Activated gamma-delta T cell treated with Interleukin-2 at 50 U/mL for 16 hours (primary cell): ENCODE results near the gene KRT40.

Experiments used
- DNase-seq: peaks from one replicate; pipeline ENCODE4 v3.0.0-alpha.2; 2020

Gene KRT40

DNA sequence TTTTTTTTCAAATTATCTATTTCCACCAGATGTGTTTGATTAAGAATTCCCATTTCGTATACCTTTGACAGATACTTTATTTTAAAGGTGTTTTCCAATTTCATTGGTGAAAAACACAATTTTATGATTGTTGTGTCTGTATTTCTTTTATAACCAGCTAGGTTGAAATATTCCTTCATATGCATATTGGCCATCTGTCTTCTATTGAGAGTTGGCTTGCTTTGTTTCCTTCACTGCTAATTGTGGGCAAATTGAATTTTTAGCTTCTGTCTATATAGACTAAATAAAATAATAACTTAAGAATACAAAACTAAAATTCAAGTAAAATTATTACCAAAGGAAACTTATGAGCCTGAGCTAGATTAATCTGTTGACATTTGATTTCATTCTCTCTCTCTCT, 11.0 kb upstream of the KRT40 start:
- no peak for DNase-seq

DNA sequence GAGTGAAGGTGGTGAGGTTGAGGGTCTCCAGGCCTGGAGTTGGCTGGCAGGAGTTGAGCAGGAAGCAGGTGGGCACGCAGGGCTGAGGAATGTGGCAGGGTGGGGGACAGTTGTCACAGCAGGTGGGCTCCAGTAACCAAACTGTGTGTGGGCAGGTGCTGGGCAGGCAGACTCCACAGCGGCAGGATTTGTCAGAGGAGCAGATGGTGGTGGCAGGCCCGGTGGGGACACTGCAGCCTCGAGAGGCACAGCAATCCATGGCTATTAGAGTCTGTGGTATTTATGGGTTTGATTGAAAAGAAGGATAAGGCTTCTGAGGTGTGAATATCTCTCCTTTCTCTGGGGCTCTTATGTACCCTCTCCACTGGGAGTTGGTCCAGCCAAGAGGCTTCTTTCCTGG, 9.7 kb upstream of the KRT40 start, which contains the start of gene KRTAP3-3:
TSS of gene KRTAP3-3 (minus strand) at position 326 of the 400 bp plus-strand sequence. CDS start at position 259, 67 bp downstream.
- DNase-seq = no peak

GRCh38 chr17:40993084-40993483, 9.0 kb upstream of the KRT40 start:
- no peak for DNase-seq

DNA sequence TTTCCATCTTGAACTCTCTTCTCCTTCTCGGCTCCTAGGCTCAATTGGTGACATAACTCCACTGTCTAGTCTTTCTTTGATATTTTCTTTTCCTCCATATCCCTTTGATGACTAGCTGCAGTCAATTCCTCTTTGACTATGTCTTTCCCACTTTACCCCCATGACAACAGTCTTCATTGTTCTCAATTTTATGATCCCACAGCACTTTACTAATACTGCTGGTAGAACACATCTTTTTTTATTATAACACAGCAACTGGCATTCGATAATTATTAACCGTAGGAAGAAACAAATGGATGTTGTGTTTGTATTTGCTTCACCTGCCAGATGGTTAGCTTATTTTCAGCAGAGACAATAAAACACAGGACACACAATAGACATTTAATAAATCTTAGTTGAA, 8.5 kb upstream of the KRT40 start:
- DNase-seq = no peak

DNA sequence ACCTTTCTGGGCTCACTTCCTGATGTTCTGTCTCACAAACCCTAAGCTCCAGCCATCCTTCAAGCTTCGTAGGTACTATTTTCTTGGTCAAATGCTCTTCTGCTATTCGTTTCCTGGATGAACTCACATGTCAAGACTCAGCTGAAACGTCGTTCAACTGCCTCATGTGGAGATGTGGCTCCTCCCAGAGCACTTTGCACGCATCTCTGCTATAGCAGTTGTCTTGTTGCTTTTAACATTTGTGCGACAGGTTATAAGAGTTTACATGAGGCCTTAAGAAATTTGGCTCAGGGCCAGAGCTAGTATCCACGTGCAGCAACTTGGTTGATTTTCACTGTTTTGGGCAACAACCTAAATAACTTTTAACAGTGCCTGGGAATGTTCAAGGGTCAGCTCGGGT, 2.8 kb upstream of the KRT40 start:
- DNase-seq = no peak

DNA sequence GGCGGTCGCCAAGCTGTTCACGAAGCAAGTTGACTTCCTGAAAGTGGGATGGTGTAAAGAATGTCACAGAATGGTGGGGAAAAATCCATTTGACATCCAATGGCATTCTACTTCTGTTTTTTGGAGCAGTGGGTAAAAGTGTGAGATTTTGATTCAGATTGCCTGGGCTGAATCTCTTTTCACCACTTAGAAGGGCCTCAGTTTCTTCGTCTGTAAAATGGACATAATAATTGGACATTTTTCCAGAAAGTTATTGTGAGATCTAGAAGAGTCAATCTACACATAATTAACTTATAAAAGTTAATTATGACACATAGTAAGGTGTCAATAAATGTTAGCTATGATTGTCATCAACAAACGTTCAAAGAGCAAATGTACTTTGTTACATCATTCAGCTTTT, 3.0 kb downstream of the KRT40 start:
- DNase-seq = no peak

DNA sequence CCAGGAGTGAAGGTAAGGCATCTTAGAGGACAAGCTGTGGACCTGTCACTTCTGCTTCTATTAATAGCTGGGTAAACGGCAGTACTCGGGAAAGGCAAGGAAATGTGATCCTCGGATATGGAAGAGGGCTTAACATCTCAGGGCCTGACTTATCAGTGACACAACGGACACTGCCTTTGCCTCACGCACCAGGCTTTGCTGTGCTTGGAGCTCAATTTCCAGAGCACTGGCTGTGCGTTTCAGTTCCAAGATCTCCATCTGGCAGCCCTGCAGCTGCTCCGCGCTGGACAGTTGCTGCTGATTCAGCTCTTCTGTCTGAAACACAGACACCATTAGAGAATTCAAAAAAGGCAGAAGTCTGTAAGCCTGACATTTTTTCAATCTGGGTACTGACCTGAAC, 3.5 kb downstream of the KRT40 start:
- DNase-seq = no peak

GRCh38 chr17:40980117-40980516, 4.0 kb downstream of the KRT40 start:
- no peak for DNase-seq

DNA sequence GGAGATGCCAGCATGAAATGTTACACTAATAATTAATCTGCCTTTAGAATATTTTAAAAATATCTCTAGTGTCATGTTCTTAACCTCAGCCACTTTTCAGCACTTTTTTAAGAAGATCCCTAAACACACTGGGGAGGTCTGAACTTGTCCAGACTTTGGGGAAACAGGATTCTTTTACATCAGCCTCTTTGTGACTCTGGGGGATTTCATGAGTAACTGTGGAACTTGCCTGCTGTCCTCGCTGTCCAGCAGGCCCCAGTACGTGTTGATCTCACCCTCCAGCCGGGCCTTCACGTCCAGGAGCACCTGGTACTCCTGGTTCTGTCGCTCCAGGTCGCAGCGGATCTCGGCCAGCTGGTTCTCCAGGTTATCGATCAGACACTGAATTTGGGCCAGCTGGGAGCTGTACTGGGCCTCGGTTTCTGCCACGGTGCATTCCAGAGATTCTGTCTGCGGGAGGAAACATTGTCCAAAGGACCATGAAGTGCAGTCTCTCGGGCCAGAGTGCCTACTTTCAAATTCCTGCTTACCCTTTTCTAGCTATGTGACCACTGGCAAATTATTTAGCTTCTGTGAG, 5.5 kb downstream of the KRT40 start:
- DNase-seq = no peak

DNA sequence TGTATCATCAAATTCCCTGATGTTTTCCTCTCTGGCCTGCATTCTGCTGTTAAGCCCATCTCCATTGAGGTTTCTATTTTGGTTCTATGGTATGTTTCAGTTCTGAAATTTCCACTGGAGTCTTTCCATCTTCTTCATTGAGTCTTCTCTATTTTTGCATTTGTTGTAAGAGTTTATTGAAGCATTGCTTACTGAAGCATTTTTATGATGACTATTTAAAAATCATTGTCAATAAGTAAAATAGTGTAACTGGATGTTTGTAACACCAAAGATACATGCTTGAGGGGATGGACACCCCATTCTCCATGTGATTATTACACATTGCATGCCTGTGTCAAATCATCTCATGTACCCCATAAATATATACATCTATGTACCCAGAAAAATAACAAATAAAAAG, 8.6 kb downstream of the KRT40 start:
- no peak for DNase-seq

DNA sequence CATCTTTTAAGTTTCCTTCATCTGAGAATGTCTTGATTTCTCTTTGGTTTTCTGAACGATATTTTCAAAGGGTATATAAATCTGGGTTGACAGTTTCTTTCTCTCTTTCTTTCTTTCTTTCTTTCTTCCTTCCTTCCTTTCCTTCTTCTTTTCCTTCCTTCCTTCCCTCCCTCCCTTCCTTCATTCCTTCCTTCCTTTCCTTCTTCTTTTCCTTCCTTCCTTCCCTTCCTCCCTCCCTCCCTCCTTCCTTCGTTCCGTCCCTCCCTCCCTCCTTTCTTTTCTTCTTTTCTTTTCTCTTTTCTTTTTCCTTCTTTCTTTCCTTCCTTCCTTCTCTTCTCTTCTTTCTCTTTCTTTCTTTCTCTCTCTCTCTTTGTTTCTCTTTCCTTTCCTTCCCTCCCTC, 9.8 kb downstream of the KRT40 start:
- DNase-seq = no peak

DNA sequence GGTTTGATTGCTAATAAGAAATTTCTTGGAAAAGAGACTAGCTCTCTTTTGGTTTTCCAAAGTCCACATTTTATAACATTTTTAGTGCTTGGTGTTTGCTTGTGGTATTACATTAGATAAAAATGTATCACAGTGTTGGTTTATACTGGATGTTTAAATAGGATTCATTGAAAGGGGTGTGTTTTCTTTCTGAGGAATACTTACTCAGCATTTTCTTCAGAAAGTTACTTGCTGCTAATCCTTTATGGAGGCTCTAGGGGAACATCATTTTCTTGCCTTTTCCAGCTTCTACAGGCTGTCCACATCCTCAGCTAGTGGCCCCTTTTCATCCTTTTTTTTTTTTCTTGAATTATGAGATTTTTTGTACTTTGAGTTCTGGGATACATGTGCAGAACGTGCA, 16.5 kb downstream of the KRT40 start:
- no peak for DNase-seq

GRCh38 chr17:40966848-40967247, 17.3 kb downstream of the KRT40 start, which contains the start of gene KRT39:
KRT39 (minus strand) TSS chr17:40966948; CDS start chr17:40966856, 92 bp downstream.
- no peak for DNase-seq

DNA sequence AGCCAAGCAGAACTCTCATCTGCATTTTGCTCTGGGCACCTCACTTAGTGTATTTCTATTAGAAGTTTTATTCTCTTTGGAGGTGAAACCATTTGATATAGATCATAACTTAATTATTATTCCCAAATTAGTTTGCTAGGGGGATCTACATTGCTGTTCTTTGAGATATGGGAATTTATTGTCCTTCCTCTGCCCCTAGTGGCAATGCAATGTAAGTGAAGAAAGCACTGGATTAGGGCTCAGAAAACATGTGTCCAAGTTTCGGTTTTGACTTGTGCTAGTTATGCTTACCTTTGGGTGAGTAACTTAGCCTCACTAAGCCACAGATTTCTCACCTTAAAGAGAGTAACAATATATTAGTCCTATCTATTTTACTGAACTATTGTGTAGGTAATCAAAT, 20.3 kb downstream of the KRT40 start:
- DNase-seq = no peak

DNA sequence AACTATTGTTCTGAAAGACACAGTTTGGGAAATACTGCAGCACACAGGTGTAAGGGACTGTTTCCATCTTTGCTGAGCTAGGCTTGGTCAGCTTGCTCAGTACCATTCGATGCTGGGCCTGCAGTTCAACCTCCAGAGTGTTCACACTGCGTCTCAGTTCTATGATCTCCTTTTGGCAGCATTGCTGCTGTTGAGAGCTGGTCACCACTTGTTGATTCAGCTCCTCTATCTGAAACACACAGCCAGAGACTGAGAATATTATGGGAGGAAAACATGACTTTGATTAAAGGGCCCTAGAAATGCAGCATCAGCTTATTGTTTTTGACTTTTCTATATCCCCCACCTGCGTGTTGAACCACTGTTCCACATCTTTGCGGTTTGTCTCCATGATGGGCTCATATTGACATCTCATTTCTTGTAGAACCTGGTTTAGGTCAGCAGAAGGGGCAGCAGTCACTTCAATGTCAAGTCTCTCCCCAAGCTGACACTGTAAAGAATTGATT, 22.0 kb downstream of the KRT40 start:
- DNase-seq = no peak

- no peak for DNase-seq
Observed at GRCh38 chr17:40961591-40961990, 22.5 kb downstream of the KRT40 start.

DNA sequence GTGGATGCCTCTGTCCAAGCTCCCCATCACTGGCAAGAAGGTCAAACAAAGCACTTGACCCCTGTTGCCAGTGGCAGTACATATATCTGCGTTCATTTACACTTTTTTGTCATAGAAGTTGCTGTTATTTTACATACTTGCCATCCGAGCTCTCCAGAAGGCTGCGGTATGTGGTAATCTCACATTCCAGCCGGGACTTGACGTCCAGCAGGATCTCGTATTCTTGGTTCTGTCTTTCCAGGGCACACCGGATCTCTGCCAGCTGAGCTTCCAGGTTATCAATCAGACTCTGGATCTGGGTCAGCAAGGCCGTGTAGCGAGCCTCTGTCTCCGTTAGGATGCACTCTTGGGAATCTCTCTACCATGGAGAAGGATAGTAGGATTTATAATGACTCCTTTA, 24.0 kb downstream of the KRT40 start:
- no peak for DNase-seq

GRCh38 chr17:40958086-40958953, 25.8 kb downstream of the KRT40 start:
- no peak for DNase-seq

DNA sequence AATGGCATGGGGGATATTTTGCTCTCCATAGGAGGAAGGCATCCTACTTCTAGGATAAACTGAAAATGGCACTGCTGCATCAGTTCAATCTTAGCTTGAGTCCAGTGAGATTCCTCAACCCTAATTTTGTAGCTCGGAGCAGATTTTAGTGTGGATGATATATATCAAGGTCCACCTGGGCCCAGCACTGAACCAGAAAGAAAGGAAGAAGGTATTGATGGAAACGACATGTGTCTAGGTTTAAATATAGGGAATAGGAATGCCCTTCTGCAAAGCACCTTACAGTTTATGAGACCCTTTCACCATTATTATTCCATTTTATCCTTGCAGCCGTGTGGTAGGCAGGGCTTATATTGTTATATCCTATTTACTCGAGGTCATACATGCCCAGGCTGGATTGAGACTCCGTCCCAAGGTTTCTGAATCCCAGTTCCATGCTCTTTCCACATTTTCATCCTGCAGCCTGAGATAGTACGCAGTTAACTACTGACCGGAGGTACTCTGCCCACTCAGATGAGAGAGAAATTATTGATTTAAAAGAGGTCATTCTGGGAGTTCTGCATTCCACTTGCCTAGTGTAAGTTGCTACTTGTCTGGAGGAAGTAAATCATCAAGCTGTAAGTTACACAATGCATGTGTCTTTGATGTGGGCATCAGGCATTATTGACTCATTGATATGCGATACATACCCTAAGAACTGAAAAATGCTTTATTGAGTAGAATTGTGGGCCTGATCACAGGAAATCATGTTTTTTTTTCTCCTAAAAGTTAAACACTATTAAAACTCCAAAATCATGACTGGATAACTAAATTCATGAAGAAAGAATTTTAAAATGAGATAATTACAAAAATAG, 27.5 kb downstream of the KRT40 start:
- DNase-seq = no peak

GRCh38 chr17:40953881-40954280, 30.2 kb downstream of the KRT40 start:
- no peak for DNase-seq

DNA sequence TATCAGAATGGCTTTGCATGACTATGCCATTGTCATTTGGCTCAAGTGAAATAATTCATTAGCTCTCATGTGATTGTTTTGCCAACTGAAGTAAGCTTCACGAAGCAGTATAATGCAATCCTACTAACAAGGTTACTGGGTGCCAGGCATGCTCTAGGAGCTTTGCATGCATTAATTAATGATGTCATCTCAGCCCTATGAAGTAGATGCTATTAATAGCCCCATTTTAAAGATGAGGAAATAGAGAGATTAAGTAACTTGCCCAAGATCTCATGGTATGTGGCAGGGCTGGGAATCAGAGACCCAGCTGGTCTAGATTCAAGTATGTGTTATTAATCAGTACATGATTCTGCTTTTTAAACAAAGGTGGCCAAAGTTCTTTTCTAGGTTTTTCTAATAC, 31.5 kb downstream of the KRT40 start:
- DNase-seq = no peak

DNA sequence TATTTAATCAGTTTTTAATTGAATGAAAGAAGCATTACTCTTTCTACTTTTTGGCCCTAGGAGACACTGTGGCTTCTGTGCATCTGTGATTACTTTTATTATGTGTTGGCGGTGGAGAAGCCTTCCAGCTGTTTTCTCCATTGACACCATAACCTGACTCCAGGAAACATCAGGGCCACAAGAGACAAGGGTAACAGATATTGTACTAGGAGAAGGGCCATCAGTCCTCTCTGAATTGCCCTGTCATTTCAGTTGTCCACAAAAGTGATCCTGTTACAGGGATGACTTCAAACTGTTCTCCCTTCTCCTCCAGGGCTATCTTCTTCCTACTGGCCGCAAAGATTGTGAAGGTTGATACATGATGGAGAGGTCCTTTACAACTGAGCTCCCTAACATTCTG, 32.0 kb downstream of the KRT40 start:
- DNase-seq = no peak

GRCh38 chr17:40951011-40951622, 33.0 kb downstream of the KRT40 start:
- no peak for DNase-seq
